Activated gamma-delta T cell treated with Interleukin-2 at 50 U/mL for 16 hours (primary cell): ENCODE measurements around the gene TTLL5.
"Not testable (repeated sequence)": the region's sequence is repeated elsewhere in the genome, so short reads cannot be mapped to it uniquely, and the experiment has no call there.

Source experiments
- DNase-seq: peaks from one replicate; pipeline ENCODE4 v3.0.0-alpha.2; 2020

Gene TTLL5

DNA sequence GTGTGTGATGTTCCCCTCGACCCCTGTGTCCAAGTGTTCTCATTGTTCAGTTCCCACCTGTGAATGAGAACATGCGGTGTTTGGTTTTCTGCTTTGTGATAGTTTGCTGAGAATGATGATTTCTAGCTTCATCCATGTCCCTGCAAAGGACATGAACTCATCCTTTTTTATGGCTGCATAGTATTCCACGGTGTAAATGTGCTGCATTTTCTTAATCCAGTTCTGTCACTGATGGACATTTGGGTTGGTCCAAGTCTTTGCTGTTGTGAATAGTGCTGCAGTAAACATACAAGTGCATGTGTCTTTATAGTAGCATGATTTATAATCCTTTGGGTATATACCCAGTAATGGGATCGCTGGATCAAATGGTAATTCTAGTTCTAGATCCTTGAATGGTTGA lies 259.4 kb downstream of the TTLL5 start:
- not testable (repeated sequence) for DNase-seq

DNA sequence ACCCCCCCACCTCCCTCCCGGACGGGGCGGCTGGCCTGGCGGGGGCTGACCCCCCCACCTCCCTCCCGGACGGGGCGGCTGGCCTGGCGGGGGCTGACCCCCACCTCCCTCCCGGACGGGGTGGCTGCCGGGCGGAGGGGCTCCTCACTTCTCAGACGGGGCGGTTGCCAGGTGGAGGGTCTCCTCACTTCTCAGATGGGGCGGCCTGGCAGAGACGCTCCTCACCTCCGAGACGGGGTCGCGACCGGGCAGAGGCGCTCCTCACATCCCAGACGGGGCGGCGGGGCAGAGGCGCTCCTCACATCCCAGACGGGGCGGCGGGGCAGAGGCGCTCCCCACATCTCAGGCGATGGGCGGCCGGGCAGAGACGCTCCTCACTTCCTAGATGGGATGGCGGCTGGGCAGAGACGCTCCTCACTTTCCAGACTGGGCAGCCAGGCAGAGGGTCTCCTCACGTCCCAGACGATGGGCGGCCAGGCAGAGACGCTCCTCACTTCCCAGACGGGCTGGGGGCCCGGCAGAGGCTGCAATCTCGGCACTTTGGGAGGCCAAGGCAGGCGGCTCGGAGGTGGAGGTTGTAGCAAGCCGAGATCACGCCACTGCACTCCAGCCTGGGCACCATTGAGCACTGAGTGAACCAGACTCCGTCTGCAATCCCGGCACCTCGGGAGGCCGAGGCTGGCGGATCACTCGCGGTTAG lies 264.2 kb downstream of the TTLL5 start:
- DNase-seq, result not testable (repeated sequence)

DNA sequence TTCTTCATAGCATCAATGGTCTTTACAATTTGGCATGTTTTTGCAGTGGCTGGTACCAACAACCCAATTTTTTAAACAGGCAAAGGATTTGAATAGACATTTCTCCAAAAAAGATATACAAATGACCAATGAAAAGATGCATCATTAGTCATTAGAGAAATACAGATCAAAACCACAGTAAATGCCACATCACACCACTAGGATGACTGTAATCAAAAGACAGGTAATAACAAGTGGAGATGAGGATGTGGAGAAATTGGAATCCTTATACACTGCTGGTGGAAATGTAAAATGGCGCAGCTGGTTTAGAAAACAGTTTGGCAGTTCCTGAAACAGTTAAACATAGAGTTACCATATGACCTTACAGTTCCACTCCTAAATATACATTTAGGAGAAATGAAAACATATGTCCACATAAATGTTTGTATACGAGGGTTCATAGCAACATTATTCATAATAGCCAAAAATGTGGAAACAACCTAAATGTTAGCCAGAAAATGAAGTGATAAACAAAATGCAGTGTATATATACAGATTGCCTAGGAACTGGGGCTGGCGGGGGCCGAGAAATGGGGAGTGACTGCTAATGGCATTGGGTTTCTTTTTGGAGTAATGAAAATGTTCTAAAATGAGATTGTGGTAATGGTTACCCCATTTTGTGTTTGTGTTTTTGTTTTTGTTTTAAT lies 265.5 kb downstream of the TTLL5 start:
- DNase-seq, result no peak

DNA sequence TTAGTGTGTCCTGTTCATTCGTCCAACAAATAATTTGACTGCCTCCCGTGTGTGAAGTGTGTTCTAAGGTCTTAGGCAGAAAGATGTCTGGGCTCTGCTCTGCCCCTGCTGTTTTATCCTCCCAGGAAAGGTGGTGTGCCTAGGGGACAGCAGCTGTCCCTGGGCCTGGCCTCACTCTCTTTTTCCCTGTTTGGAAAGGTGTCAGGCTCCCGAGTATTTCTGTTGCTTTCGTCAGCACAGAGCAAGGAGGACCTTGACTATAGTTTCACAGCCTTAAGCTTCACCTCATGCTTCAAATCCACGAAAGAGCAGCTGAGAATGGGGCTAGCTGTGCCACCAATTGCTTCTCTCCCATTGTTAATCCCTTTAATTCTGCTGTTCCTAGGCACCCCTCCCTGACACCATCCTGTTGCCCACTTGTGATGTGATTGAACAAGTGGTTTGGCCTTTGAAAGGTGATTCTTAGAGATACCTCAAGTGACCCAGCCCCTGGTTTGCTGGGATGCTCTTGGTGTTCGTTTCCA lies 266.6 kb downstream of the TTLL5 start:
- no peak for DNase-seq

DNA sequence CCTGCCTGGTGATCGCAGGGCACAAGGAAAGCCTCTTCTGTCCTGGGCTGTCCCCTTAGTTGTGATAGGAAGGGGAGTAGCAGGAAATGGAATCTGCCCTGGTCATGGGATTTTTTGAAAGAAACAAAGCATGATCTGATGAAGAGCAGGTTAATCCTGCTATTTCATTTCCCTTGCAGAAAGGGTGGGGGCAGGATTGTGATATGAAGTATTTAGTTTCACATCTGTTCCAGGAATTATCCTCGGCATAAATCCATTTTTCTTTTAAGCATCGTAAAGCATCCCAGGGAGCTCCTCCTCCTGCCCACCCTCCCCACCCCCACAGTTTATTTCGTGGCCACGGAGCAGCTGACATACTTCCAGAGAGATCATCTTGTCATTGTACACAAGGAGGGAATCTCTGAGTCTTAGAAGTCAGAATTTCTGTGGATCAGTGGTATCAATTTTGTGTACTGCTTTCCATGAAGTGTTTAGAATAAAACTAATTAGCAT lies 267.7 kb downstream of the TTLL5 start:
- DNase-seq, result no peak

DNA sequence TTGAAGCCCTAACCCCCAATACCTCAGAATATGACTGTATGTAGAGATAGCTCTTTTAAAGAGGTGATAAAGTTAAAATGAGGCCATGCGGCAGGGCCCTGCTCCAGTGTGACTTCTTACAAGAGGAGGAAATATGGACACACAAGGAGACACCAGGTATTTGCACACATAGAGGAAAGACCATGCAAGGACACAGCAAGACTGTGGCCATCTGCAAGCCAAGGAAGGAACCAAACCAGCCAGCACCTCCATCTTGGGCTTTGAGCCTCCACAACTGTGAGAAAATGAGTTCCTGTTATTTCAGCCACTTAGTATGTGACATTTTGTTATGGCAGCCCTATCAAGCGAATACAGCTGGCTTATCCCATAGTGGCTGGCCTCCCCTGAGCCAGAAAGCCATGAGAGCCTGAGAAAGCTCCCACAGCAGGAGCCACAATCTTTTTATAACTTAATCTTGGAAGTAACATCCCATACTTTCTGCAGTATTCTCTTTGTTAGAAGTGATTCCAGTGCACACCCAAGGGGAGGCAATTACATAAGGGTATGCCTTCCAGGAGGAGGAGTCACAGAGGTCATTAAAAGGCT lies 272.8 kb downstream of the TTLL5 start:
- no peak for DNase-seq

DNA sequence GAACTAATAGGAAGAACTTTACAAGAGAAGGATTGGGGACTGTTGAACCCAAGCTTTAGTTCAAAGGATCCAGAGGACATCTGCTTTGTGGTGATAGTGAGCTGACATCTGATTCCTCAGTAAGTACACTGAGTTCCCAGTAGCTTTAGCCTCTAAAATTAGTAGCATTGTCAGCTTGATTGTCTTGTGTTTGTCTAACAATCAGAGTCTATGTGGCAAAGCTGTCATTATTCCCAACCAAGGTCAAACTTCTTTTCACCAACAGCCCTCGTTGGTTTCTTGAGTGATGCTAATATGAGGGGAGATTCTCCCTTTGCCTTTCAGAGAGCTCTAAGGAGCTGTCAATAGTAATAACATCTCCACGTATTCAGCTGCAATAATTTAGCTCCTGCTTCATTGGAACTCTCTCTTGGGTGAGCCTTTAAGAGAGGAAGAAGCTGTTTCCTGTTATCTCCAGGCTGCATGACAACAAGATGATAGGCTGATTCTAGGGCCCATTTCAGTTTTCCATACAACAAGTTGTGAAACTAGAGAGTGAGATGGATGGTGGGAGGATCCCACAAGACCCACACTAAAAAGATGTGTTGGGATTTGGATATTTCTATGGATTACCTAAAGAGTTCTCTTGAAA lies 274.1 kb downstream of the TTLL5 start:
- DNase-seq, result no peak

DNA sequence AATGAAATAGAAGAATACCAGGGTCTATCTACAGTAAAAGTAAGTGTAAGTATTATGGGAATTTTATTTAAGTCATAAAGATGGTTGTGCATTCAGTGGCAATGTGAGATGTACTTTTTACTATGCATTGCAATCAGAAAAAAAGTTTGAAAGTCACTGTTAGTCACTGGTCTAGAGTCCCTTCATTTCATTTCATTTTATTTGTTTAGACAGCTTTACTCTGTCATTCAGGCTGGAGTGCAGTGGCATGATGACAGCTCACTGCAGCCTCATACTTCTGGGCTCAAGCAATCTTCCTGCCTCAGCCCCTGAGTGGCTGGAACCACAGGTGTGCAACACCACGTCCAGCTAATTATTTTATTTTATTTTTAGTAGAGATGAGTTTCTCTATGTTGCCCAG lies 278.2 kb downstream of the TTLL5 start:
- DNase-seq, result no peak

DNA sequence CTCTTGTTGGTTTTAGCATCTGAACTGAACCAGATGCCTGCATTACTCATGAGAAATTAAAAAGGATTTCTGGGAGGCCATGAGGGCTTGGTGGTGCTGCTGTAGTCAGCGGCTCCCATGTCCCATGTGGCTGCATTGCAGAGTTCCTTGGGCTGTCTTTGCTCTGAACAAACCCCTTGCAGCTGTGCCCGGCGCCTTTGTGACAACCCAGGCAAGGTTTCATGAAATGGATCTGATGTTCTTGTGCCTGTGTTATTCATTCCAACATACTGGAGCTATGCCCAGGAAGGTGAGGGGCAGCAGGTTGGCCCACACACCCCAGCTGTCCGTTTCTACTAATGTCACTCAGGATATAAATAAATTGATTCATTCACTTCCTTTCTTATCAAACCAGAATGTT lies 280.0 kb downstream of the TTLL5 start:
- DNase-seq, result no peak

DNA sequence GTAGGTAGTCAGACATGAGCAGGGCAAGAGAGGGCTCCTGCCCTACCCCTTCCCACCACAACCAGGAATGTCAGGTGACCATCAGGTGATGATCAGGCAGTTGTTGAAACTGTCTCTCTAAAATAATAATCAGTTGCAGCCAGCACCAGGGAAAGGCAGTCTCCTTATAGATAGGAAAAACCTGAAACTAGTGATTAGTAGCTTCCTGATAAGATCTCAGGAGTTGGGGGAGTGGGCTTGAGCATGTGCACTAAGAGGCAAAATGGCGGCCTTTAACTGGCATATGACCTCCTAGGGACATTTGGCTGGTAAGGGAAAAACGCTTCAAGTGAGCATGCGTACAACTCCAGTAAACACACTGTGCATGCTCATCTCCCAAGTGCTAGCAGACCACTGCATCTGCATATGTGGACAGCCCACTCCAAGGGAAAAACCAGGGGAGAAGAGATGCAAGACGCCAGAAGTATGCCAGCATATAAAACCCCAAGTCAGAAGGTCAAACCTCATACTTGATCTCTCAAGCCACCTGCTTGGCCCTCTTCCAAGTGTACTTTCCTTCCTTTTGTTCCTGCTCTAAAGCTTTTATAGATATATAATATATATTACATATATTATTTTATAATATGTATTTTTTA lies 283.7 kb downstream of the TTLL5 start:
- DNase-seq, result no peak

DNA sequence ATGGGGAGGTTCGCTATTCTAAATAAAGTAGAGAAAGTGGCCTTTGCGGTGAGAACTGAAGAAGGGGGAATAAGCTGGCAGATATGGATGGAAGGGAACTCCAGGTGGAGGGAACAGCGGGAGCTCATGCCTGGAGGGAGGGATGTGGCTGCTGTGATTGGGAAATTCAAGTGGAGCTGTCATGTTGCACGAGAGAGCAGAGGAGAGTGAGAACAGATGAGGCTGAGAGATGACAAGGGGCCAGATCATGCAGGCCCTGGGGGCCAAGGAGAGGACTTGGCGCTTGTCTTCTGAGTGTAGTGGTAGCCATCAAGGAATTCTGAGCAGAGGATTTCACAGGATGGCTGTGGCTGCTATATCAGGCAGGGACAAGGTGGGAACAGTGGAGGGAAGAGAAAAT lies 285.7 kb downstream of the TTLL5 start:
- DNase-seq, result no peak

DNA sequence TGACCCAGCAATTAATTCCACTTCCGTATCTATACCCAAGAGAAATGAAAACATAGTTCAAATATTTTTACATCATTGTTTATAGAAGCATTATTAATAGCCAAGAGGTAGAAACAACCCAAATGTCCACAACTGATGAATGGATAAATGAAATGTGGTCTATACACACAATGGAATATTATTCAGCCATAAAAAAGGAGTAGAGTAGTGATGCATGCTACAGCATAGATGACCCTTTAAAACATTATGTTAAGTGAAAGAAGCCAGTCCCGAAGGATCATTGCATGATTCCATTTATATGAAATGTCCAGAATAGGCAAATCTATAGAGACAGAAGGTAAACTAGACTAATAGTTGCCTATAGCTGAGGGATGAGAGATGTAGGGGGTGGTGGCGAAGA lies 291.4 kb downstream of the TTLL5 start:
- no peak for DNase-seq

DNA sequence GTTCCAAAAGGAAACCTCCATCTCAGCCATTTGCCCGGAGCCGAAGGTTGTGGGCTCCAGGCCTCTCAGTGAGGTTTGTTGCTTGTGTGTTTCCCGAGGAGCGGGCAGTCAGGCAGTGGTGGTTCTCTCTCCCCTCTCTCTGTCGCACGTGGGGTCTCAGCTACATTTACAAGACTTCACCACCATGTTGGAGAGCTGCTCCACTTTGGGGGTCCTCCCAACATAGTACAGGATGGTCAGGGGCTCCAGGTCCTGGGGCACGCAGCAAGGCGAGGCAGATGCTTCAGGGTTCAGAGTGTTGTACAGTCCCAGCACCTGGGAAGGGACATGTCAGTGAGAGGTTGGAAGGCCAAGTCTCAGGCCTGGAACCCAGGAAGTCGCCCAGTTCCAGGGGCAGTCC lies 298.0 kb downstream of the TTLL5 start:
- DNase-seq, result no peak

DNA sequence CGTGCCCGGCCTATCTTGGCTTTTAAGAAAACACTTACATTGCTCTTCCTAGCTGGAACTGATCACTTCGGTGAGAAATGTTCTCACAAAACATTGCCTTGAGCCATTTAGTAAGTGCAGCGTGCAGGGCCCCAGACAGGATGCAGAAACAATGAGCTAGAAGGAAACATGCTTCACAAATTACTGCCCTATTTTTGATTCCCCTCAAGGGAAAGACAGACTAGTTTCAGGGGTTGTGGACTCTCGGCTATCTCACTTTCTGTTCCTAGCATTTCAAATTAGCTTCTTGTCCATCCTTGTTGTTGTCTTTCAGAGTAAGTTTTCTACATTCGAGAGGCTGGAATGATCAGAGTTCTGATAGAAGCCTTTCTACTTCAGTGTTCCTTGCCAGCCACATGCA lies 299.2 kb downstream of the TTLL5 start:
- DNase-seq, result no peak

DNA sequence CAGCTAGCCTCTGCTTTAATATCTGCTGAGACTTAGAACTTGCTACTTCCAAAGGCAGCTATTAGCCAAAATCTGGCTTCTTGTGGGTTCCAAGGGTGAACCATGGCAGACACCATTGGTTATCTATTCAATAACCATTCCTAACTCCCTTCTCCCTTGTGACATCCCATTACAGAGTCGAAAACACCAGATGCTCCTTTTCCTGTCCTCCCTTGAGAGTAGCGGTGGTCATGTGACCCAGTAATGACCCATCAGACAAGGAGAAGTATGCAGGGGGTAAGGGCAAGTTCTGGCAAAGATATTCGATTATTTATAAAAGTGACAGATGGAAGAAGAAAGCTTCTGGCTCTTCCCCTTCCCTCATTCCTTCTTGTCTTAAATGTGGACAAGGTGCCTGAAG lies 300.6 kb downstream of the TTLL5 start:
- DNase-seq, result no peak

DNA sequence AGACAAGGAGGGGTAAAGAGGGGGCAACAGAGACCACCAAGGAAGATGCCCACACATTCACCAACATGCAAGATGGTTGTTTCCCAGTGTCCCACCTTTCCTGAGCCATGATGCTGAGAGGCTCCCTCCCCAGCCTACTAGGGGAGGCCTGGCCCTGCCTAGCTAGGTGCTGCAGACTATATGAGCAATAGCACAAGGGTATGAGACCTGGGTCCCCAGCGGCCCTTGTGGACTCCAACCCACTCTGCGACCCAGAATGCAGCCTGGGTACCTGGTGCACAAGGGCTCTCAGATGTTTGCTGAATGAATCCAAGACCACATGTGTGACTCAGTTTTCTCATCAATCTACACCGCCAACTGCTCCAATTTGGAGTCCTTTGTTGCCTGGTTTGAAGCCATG lies 306.8 kb downstream of the TTLL5 start:
- DNase-seq, result no peak

DNA sequence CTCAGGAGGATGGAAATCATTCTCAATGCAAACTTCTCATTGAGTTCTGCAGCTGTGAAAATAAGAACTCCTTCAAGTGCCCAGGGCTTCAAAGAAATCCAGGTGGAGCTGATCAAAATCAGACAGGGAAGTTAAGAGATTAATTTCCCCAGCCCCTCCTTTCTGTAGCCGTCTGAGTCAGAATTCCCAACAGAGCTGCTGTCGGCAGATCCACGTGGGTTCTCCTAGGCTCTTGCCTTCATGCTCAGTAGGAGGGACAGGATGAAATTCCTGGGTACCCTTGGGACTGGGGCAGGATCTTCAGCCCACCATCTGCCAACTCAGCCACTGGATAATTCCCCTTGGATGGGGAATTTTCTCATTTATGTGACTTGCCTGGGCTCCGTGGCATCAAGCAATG lies 307.4 kb downstream of the TTLL5 start:
- DNase-seq, result no peak

DNA sequence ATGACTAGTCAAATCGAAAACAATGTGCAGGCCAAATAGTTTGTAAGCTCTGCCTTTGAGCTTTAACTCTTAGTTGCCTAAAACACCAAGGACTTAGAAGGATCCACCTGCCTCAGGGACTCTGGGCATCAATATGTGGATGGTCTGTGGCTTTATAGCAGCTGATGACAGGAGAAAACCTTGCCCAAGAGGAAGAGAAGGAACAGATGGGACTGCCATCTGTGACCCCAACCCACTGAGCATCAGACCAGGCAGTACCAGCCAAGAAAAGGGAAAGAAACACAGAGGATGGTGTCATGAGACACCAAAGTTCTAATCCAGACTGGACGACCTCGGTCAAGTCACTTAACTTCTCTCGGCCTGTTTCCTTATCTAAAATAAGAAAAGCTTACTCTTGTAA lies 308.1 kb downstream of the TTLL5 start:
- no peak for DNase-seq

DNA sequence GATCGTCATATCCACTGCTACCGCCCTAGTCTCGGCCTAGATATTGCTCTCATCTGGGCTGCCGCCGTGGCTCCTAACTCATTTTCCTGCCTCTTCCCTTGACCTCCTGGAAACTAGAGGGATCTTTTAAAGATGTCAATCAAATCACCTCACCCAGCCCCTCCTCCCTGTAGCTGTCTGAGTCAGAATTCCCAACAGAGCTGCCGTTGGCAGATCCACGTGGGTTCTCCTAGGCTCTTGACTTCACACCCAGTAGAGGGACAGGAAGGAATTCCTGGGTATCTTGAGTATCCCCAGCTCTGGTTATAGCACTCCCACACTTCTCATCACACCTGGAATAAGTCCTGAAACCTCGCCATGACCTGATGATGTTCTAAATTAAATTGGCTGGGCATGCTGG lies 308.8 kb downstream of the TTLL5 start:
- no peak for DNase-seq

DNA sequence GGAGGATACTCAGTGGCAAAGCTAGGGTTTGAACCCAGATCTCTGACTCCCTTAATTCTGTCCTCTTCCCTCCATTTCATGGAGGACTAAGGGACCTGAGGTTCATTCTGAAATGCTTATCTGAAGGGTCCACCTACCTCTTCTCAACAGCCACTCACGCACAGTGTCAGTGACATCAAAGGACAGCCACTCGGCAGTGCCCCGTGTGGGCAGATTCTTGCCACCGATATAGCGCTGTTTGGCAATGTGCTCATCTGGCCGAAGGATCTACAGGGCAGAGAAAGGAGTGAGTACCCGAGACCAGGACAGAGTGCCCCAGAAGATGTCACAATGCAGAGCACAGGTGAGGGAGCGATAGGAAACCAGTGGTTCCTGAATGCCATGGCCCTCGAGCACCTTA lies 309.9 kb downstream of the TTLL5 start:
- no peak for DNase-seq

DNA sequence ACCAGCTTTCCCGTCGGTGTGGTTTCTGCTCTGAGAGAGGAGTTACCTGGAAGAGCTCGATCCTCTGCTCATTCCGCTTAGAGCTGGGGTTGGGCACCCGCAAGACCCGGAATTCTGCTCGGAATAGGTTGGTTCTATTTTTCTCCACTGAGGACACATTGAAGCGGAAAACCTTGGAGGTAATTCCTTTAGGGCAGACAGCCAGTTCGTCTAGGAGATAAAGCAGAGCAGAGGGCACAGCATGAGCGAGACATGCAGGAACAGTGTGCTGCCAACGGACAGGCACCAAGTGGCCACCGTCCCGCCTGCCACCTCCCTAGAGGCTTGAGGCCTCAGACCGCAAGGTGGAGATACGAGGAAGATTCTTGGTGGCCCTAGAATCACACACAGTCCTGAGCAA lies 310.5 kb downstream of the TTLL5 start:
- no peak for DNase-seq

DNA sequence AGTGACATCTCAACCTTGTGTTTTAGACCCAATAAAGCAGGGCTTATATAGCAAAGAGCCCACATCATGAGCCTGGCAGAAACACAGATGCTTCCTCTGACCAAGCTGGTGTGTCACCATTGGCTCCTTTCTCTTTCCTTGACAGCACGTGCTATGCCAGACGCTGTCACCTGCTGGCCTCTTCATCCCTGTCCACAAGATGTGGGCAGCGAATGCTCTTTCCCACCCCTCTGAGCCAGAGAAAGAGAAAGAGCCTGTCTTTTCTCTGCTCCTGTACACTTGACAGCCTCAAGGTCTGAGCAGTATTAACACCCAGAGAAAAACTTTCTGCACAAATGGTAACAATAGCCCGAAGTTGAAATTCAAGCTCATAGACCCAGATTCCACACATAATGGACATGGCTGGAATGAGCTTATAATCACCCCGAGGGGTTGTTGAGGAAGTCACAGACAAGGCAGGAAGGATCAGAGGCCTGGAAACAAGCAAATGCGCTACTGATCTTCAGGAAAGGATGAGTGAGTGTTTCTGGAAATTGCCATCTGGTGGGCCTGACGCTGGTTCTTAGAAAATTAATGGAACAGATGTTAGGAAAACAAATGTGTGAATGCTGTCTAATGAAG lies 311.9 kb downstream of the TTLL5 start:
- DNase-seq, result no peak
